Central memory CD4-positive, alpha-beta T cell (primary cell): ENCODE data around the gene CAV2.

ENCODE experiments used
- DNase-seq: peaks from one replicate; pipeline ENCODE4 v3.0.0; 2022

The CAV2 gene

DNA sequence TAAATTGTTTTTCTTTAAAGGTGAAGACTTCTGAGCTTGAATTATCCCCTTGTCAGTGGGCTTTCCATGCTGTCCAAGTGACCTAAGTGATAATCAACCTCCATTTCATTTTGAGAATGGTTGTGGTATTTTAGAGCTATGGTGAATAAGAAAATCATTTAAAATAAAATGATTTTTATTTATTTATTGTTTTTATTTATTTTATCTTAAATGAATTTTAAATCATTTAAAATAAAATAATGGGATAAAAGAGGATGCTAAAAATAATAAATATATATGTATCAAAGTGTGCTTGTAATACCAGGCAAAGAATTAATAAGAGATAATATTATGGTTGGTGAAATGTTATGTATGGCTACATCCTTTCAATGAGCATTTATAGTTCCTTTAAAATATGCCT, 49.8 kb downstream of the CAV2 start:
- no peak for DNase-seq

- no peak for DNase-seq
These were observed 52.2 kb downstream of the CAV2 start for GRCh38 chr7:116551692-116552091.

DNA sequence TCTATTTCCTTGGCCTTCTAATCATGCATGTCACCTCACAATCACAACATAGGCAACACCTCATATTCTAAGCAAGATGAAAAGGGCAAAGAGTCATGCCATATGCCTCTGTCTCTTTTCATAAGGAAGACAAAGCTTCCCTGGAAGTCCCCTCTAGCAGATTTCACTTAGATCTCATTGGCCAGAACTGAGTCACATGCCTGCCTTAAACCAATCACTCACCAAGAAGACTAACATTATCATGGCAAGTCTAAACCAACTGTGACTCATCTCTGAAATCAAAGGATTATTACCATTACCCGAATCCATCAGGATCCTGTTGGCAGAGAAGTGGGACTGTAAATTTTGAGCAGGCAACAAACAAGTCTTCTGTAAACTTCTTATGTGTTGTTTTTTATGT, 53.1 kb downstream of the CAV2 start:
- DNase-seq, result no peak

DNA sequence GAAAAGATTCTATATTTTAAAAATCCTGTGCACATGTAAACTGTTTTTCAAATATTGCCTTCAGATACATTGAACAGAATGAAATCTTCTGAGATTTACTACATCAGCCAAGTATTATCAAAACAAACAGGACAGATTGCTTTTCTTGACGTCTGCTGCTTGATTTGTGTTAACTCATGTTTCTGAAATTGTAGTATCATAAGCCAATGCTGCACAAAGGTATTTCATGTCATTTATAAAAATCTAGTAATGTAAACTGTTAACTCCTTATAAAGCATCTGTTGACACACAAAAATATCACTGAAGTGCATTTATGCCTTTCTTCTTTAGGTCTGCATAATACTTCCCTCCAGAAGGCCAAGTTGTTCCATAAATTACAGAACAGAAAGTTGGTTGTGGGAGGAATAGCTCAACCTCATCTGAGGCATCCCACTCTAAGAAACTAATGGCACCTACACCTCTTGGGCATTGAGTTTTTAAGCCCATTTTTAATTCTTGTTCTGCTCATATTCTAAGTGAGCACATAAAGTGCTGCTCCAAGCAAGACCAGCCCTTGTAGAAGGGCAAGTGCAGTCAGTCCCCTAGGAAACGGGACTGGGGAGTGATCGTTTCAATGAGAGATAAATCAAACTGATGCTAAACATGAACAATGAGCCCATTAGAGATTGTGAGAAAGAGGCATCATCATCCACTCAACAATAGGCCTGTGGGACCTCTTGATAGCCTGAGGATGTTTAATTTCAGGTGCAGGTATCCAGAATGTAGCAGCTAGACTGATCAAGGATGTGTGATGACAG, 53.8 kb downstream of the CAV2 start:
- DNase-seq, result no peak

DNA sequence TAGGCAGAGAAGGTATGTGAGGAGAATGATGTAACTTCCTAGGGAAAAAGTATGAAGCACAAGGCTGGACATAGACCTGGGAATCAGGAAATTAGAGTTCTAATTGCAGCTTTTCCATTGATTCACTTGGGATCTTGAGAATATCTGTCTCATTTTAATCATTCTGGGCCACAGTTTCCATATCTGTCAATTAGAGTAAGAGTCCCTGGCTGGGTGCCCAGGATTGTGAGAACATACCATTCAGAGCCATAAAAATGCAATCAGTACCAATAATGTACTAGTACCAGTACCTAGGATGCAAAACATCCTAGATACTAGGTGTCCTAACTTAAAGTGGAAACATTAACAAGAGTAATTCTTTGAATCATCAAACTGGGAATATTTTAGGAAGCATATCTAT, 54.9 kb downstream of the CAV2 start:
- no peak for DNase-seq

- no peak for DNase-seq
These were observed 55.4 kb downstream of the CAV2 start for GRCh38 chr7:116554911-116555310.

- no peak for DNase-seq
These were observed 57.6 kb downstream of the CAV2 start for GRCh38 chr7:116557066-116557585.

GRCh38 chr7:116557901-116558300, 58.4 kb downstream of the CAV2 start:
- no peak for DNase-seq
